HG03432 (cell line): ENCODE results near the gene ABCA1.
"Not testable (repeated sequence)": the region's sequence is repeated elsewhere in the genome, so short reads cannot be mapped to it uniquely, and the experiment has no call there.

Source experiments
- ATAC-seq: cut with Tn5 transposase; IDR thresholded peaks from one replicate; pipeline ENCODE4 v1.9.1; 2021; ENCODE audit warnings: mild to moderate bottlenecking, moderate library complexity; ENCODE audit not compliant: unreplicated experiment

Gene ABCA1

GRCh38 chr9:104951487-104951886, 23.5 kb upstream of the ABCA1 start:
- ATAC-seq = no peak

DNA sequence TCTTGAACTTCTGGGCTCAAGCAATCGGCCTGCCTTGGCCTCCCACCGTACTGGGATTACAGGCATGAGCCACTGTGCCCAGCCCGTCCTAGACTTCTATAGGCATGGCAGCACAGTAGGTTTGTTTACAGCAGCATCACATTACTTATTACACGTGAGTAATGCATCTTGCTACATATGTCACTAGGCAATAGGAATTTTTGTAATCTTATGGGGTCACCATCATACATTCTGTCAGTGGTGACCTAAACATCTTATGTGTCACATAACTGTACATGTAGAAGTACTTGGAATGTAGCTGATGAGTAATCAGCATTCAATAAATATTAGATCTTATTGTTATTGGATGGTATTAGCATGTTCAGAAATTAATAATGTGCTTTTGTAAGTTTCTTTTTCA, 22.9 kb upstream of the ABCA1 start:
- no peak for ATAC-seq

- ATAC-seq = no peak
These were observed 20.3 kb upstream of the ABCA1 start for GRCh38 chr9:104948277-104948676.

DNA sequence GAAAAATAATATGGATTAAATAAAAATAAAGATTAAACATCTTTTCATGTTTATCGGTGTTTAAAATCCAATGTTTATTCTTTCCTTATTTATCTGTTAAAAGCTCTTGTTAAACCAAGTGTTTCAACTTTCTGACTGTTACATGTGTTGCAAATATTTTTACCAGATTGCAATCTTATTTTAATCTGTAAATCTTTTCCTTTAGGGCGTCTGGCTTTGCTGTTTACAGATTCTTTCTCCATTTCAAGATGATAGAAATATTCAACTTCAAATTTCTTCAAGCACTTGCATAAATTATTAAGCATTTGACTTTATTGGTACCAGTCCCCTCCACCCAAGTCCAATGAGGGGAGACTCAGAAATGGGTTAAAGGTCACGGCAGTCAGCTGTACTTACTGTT, 16.9 kb upstream of the ABCA1 start:
- no peak for ATAC-seq

DNA sequence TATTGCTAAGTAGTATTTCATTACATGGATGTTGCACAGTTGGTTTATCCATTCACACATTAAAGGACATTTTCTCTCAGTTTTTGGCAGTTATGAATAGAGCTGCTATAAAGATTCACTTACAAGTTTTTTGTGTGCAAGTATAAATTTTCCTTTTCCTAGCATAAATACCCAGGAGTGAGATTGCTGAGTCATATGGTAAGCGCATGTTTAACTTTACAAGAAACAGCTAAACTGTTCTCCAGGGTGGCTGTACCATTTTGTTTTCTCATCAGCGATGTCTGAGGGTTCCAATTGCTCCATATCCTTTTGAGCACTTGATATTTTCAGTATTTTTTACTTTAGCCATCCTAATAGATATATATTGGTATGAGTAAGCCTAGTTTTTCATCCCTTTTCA, 16.4 kb upstream of the ABCA1 start:
- ATAC-seq = no peak

DNA sequence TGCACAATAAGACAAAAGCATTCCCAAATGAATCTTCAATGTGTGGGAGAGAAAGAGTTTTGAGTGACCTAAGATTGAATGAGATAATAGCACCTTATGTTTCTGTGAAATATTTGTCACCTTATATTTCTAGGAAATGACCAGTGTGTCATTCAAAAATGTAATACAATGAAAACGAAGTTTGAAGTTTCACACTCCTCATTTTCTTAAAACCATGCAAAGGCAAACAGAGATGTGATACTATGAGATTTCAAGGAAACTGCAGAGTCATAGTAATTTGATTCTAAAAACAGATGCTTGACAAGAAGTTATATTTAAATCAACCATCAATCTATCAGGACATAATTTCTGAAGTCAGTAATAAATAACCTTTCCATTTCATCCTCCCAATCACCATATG, 13.6 kb upstream of the ABCA1 start:
- no peak for ATAC-seq

DNA sequence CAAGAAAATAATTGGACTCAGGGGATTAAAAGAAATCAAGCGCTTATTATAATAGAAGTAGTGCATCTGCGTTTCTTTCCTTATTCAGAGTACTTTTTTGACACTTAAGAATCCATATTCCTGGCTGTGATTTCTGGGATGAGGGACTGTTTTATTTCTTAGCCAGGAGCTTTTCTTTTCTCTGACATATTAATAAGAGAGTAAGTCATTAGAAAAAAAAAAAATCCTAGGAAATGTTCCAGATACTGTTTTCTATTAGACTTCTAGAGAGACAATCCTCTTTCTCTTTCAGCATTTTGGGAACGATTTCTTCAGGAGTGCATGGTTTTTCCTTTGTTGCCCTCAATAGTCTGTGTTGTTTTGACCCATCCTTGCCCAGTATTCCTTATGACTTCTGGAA, 8.3 kb upstream of the ABCA1 start:
- ATAC-seq = no peak

- ATAC-seq = not testable (repeated sequence)
These were observed 7.5 kb upstream of the ABCA1 start for GRCh38 chr9:104935501-104935810.

DNA sequence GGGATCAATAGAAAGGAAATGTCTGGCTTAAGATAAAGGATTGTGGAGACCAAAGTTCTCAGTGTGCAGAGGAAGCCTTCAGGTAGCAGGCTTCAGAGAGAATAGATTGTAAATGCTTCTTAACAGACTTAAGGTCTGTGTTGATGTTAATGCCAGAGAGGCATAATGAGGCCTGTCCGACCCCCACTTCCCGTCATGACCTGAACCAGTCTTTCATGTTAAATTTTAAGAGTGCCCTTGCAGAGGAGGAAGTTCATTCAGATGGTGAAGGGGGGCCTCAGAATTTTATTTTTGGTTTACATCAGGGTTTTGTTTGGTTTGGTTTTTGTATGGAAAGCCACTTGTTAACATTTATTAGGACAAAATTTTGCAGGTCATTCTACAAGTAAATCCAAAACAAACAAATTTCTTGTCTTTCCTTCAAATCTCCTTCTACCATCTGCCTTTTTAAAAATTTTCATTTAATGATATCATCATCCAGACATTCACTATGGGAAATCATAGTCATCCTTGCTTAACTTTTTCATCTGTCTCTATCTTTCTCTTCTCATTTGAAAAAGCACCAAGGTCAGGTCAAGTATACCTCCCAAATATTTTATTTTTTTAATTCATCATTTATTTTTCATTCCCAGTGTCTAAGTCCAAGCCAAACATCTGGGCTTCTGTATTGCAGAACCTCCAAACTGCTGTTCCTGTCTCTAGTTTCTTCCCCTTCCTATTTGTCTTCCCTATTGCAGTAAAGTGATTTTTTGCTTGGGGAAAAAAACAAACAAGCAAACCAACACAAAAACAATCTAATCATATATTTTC, 6.9 kb upstream of the ABCA1 start:
- no peak for ATAC-seq

GRCh38 chr9:104933091-104933490, 5.1 kb upstream of the ABCA1 start:
- ATAC-seq = not testable (repeated sequence)

GRCh38 chr9:104931256-104931655, 3.3 kb upstream of the ABCA1 start:
- no peak for ATAC-seq

- peak; percentile 16 for ATAC-seq
These were observed 591 bp downstream of the ABCA1 start for GRCh38 chr9:104927216-104927911.

GRCh38 chr9:104923740-104924139, 4.2 kb downstream of the ABCA1 start:
- peak; percentile 59 for ATAC-seq

GRCh38 chr9:104923289-104923688, 4.7 kb downstream of the ABCA1 start:
- ATAC-seq = no peak

DNA sequence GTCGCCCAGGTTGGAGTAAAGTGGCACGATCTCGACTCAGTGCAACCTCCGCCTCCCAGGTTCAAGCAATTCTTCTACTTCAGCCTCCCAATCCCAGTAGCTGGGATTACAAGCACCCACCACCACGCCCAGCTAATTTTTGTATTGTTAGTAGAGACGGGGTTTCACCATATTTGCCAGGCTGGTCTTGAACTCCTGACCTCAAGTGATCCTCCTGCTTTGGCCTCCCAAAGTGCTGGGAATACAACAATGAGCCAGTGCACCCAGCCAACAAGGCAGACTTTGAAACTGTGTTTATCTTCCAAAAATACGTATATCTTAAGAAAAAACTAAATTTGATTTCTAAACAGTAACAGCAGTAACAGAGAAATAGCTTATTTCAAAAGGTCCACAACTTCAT, 5.2 kb downstream of the ABCA1 start:
- not testable (repeated sequence) for ATAC-seq

DNA sequence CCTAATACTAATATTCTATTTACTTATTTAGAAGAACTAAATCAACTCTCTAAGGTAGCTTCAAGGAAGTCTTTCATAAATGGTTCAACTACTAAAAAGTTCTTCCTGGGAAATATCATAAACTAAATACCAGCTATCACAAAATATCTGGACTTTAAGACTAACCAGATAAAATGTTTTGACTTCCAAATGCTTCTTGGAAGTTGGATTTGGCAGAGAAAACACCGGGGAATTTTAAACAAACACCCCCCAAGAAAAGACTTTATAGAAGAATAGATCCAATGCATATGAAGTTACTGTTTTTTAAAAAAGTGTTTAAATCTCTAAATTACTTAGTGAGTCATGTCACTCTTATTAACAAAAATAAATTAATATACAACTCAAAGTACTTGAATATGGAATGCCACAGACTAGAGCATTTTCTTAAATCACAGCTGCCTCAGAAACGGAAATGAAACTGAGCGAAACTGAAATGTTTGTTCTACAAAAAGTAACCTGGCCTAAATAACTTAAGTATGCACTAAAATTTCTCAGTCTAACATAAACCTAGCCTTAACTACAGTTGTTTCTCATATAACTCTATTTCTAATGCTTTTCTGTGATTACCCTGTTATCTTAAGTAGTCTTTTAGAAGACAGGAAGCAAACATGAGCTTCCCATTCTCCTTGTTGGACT, 6.8 kb downstream of the ABCA1 start:
- ATAC-seq = peak; percentile 56

GRCh38 chr9:104915753-104916152, 12.2 kb downstream of the ABCA1 start:
- no peak for ATAC-seq

- ATAC-seq = no peak
These were observed 12.9 kb downstream of the ABCA1 start for GRCh38 chr9:104915049-104915448.

DNA sequence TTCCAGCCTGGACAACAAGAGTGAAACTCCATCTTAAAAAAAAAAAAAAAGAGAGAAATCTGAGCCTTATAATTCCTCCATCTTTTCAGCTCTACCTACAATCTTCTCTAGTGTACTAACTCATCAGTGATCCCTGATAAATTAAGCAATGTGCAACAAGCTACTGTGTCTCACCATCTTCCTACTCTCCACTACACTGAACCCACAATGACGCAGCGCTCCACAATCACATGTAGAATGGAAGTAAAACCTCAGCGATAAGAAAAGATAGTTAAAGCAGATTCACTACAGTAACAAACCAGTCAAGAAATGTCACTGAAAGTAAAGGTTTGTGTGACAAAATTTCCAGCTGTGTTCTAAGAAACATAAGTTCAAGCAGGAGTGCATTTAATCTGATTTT, 13.5 kb downstream of the ABCA1 start:
- no peak for ATAC-seq

GRCh38 chr9:104912606-104913005, 15.3 kb downstream of the ABCA1 start:
- no peak for ATAC-seq

DNA sequence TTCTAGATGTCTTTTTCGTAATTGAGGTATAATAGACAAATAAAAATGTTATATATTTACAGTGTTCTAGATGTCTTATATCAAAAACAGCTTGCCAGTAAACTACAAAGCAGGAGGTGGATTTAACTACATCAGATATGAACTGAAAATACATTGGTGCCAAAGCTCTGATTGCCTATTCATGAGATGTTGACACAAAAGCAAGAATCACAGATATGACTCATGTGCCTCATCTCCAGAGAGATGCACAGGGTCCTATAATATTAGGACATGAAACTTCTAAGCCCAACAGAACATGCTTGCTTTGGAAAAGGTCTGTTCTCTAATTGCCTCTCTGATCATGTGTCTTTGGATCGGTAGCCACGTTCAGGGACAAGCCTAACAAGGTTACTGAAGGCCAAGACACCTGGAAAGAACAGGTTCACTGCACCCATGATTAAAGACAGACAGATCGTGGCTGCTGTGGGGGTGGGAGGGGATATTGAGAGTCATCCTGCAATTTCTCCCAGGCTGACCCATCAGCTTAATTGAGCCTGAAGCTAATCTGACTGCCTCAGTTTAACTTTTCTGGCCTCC, 16.8 kb downstream of the ABCA1 start:
- no peak for ATAC-seq
